GM21390 (cell line): Measurements from ENCODE around the gene ZNF219.
"Not testable (repeated sequence)": the region's sequence is repeated elsewhere in the genome, so short reads cannot be mapped to it uniquely, and the experiment has no call there.

Experiments
- ATAC-seq: cut with Tn5 transposase; IDR thresholded peaks from one replicate; pipeline ENCODE4 v1.9.1; 2021; ENCODE audit not compliant: unreplicated experiment

ZNF219 gene

GRCh38 chr14:21049271-21049673, 49.2 kb downstream of the ZNF219 start:
- no peak for ATAC-seq

GRCh38 chr14:21048638-21049037, 49.8 kb downstream of the ZNF219 start:
- ATAC-seq, result no peak

DNA sequence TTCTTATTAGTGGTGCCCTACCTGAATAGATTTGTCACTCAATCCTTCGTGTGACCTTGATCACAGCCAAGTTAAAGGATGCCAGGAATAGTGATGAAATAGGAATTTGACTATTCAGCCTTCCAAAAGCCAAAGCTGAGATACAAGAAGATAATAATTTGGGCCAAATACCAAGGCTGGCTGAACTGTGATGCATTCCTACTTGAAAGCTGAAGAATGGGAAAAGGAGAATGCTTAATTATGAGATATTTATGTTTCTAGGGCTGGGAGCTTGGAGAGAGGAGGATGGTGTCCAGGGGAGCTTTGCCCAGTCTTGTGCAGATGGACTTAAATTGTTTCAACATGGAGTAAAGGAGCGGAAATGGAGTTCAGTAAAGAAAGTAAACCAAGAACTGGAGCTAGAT, 51.1 kb downstream of the ZNF219 start:
- no peak for ATAC-seq

DNA sequence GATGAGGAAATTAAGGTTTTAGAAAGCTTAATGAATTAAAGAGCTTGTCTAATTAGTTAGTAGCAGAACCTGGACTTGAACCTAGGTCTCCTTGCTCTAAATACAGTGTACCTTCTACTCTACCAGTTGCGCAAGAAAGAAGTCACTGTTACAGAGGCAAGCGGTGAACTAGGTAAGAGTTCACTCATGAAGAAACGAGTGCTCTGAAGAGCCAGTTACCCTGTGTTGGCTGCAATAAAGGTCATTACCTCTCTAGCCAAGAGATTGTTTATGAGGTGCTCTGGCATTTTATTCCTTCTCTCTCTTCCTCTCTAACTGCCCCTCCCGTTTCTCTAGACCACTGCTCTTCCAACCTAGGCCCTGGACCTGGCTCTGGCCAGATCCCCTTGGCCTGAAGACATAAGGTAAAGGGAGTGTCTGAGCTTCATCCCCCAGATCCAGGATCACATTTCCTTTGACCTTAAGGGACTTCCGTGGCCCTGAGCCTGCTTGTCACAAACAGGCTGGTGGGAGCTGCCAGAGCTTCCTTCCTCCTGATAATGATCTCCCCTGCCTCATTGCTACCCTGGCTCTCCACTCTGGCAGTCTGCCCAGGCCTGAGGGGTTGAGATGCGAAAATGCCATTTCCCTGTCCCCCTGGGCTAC, 54.4 kb downstream of the ZNF219 start:
- ATAC-seq, result no peak

- ATAC-seq, result no peak
These were observed 55.0 kb downstream of the ZNF219 start for GRCh38 chr14:21043387-21043973.

DNA sequence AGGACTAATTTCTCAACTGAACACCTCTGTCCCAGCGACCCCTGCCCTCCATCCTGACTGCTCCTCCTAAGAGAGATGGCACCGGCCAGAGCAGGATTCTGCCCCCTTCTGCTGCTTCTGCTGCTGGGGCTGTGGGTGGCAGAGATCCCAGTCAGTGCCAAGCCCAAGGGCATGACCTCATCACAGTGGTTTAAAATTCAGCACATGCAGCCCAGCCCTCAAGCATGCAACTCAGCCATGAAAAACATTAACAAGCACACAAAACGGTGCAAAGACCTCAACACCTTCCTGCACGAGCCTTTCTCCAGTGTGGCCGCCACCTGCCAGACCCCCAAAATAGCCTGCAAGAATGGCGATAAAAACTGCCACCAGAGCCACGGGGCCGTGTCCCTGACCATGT, 55.5 kb downstream of the ZNF219 start:
- ATAC-seq, result no peak

DNA sequence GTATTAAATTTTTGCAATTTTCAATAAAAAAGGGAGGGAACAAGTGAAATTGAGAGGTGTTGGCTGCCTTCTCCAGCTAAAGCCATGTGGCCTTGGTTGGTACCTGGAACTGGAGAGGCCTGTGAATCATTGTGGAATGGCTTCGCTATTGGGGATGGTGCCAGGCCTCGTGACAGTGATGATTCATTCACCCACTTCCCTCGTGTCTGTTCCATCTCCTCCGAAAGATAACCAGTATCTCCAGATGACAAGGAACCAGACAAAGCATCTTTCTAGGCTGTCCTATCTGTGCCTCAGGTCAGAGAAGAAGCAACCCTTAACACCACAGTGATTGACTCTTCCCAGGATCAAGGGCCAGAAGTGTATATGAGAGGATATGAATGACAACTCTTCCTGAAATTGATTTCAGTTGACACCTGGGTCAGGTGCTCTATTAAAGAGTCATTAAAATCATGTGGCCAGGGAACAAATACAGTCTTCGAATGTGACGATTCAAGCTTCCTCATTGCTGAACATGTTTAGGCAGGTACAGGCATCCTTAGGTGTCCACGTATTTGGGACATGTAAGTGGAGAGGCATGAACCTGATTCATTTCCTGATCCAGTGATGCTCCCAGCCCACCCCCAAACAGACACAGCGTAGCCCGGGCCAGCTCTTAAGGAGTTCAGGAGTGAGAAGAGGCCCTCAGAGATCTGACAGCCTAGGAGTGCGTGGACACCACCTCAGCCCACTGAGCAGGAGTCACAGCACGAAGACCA, 56.6 kb downstream of the ZNF219 start, which contains the start of gene RNASE7:
Gene RNASE7, plus strand, starts transcription at position 687 of the 758 bp plus-strand sequence. CDS start 631 bp downstream, outside the sequence.
- ATAC-seq, result no peak

DNA sequence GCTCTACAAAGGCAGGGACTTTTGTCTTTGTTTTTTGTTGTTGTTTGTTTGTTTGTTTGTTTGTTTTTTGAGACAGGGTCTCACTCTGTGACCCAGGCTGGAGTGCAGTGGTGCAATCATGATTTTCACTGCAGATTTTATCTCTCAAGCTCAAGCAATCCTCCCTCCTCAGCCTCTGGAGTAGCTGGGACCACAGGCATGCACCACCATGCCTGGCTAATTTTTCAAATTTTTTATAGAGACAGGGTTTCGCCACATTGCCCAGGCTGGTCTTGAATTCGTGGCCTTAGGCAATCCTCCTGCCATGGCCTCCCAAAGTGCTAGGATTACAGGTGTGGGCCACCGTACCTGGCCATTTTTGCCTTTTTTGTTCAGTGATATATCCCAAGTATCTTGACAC, 57.5 kb downstream of the ZNF219 start:
- ATAC-seq, result not testable (repeated sequence)

DNA sequence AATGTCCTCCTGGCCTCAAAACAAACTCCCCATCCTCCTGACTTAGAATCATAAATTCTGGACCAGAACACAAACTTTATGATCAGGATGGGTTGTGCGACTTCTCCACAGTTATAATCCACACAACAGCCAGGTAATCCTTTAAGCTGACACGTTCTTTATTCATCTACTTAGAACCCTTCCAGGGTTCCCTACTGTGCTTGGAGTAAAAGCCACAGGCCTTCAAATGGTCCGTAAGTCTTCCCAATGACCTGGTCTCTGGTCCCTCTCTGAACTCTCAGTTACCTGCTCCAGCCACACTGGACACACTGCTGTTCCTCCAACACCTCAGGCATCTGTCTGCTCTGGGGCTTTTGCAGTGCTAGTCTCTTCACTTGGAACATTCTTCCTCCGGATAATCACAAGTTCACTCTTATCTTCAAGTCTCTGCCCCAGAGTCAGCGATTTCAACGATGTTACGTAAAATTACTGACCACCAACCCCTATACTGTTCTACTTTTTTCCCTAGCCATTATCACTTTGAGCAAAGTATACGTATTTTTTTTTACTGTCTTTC, 58.0 kb downstream of the ZNF219 start:
- no peak for ATAC-seq
